Testis (tissue), 3 donors: Measurements from ENCODE around the gene C6orf136. TPM values are rescaled to one million over a fixed set of nuclear protein-coding genes. Genes with fewer than 3 reads are reported as not detected.

Experiments
- DNase-seq: peaks from one replicate; pipeline ENCODE4 v3.0.0-alpha.2; 2019
- H3K27ac ChIP-seq, 2 donors: fragments of 200-600 bp; sonication (generic); one replicate each; pipeline ENCODE4 v1.5.1; 2019
- H3K27me3 ChIP-seq: fragments of 200-600 bp; sonication (generic); one replicate; pipeline ENCODE4 v1.5.1; 2019
- H3K36me3 ChIP-seq: fragments of 200-600 bp; sonication (generic); one replicate; pipeline ENCODE4 v1.5.1; 2017; ENCODE audit warnings: low read depth; ENCODE audit errors: missing control alignments
- H3K4me1 ChIP-seq: fragments of 200-600 bp; sonication (generic); one replicate; pipeline ENCODE4 v1.5.1; 2019
- H3K4me3 ChIP-seq, 2 donors: fragments of 200-600 bp; sonication (generic); one replicate each; pipeline ENCODE4 v1.5.1; 2017 to 2019
- H3K9me3 ChIP-seq: fragments of 200-600 bp; sonication (generic); one replicate; pipeline ENCODE4 v1.5.1; 2017
- CTCF ChIP-seq, 3 experiments: fragments of 450-650 bp in 2 of 3; fragments of 200-600 bp in 1 of 3; sonication (generic) in 1 of 3; IDR thresholded peaks; one replicate each; pipeline ENCODE4 v1.5.1; 2016 to 2019; ENCODE audit warnings: antibody characterized with exemption in 3 of 3, mild to moderate bottlenecking in 2 of 3, moderate library complexity in 1 of 3
- POLR2A ChIP-seq: fragments of 450-650 bp; IDR thresholded peaks from one replicate; pipeline ENCODE4 v1.6.1; 2017; ENCODE audit warnings: antibody characterized with exemption, mild to moderate bottlenecking, moderate library complexity
- WGBS, 2 donors: methylation state at CpG; one replicate each; pipeline ENCODE4 v1.1.5; 2018; 5-methylcytosine and 5-hydroxymethylcytosine counted together
- intact Hi-C: fragments of 100-400 bp; cut with DNase I; formaldehyde crosslinking; loops from one replicate; pipeline ENCODE4 v1.15.1; 2023; ENCODE audit warnings: low total_unique reads
- polyA plus RNA-seq: library from polyadenylated mRNA; stranded (reverse); fragments of 350-450 nt; fragmentation: Illumina TruSeq; extraction: RNeasy Lipid Tissue Mini Kit (QIAGEN cat#74804); gene quantifications from one replicate; pipeline ENCODE4 v1.2.3, GENCODE V29; 2014; ENCODE audit warnings: low read depth, low replicate concordance; ENCODE audit not compliant: insufficient read depth
- total RNA-seq, 2 donors: library from RNA; depleted of rRNA; stranded (reverse); fragments of >200 nt; gene quantifications; one replicate each; pipeline ENCODE4 v1.2.3, GENCODE V29; 2016

C6orf136 gene
- total and polyA plus RNA-seq, 3 donors from 2014 or later, result 17.8 to 26.0 (median 22.0) TPM

GRCh38 chr6:30672445-30673253, 25.7 kb downstream of the C6orf136 start, which contains the start of gene DHX16:
TSS of gene DHX16 (minus strand) at chr6:30673006. CDS start at chr6:30672841, 165 bp downstream.
- WGBS, 2 donors, result 0% methylated on average over 33 to 57 of the region's 57 CpGs
- H3K4me1 ChIP-seq, result peaks cover 12% of the 10 kb centered on the region
- no peak for TF ChIP-seq POLR2A
- TF ChIP-seq CTCF (IDR thresholded peaks at IDR 0.05), result peak; percentile 83 to 98 (median 96)
- no peaks in the 10 kb centered on the region for H3K36me3 ChIP-seq
- intact Hi-C loops, result no loop called here
- no peaks in the 10 kb centered on the region for H3K27me3 ChIP-seq
- H3K9me3 ChIP-seq, result no peaks in the 10 kb centered on the region
- peak within 1 kb of the TSS; percentile 44 to 77 for H3K27ac ChIP-seq
- H3K4me3 ChIP-seq, result peak within 1 kb of the TSS; percentile 86
- peak; percentile 97 for DNase-seq

- Histone ChIP-seq H3K9me3 (no peaks in the 10 kb centered on the region), H3K27me3 (no peaks in the 10 kb centered on the region), H3K36me3 (no peaks in the 10 kb centered on the region), H3K4me1 (peaks cover 2% of the 10 kb centered on the region), H3K4me3 (no peak overlapping the region), H3K27ac (no peak overlapping the region)
- intact Hi-C loops, result no loop called here
- TF ChIP-seq POLR2A, result no peak
- no peak for TF ChIP-seq CTCF (IDR thresholded peaks at IDR 0.05)
- whole genome bisulfite sequencing, 2 donors, result 74 to 79% methylated on average over 7 to 10 of the region's 10 CpGs
- DNase-seq, result no peak
Observed at GRCh38 chr6:30676660-30677285, 29.8 kb downstream of the C6orf136 start.

GRCh38 chr6:30678964-30679726, 32.2 kb downstream of the C6orf136 start:
- no peak overlapping the region for H3K27ac ChIP-seq
- H3K36me3 ChIP-seq, result no peaks in the 10 kb centered on the region
- TF ChIP-seq CTCF (IDR thresholded peaks at IDR 0.05), result peak; percentile 91 to 95 (median 94)
- no peak for TF ChIP-seq POLR2A
- peaks cover 13% of the 10 kb centered on the region for H3K4me1 ChIP-seq
- intact Hi-C loops, result loop anchor here (2.0 kb wide), 1 partner anchor 44 kb away; no protein-coding TSS in a partner anchor
- DNase-seq, result peak; percentile 90
- no peaks in the 10 kb centered on the region for H3K27me3 ChIP-seq
- no peaks in the 10 kb centered on the region for H3K9me3 ChIP-seq
- 5 to 10% methylated on average over 13 to 30 of the region's 31 CpGs for WGBS, 2 donors
- H3K4me3 ChIP-seq, result peak overlapping the region in 1 of 2 donors; percentile 29

GRCh38 chr6:30679765-30680535, 33.0 kb downstream of the C6orf136 start:
- Histone ChIP-seq H3K9me3 (no peaks in the 10 kb centered on the region), H3K27ac (no peak overlapping the region), H3K4me1 (peaks cover 21% of the 10 kb centered on the region), H3K36me3 (no peaks in the 10 kb centered on the region), H3K4me3 (no peak overlapping the region), H3K27me3 (no peaks in the 10 kb centered on the region)
- intact Hi-C loops, result loop anchor here (2.0 kb wide), 1 partner anchor 43 kb away; no protein-coding TSS in a partner anchor
- WGBS, 2 donors, result 54 to 61% methylated on average over 7 of the region's 7 CpGs
- no peak for DNase-seq
- no peak for TF ChIP-seq CTCF (IDR thresholded peaks at IDR 0.05)
- no peak for TF ChIP-seq POLR2A
